Measurements from ENCODE around the gene PRSS12. TPM values are rescaled to one million over a fixed set of nuclear protein-coding genes. Genes with fewer than 3 reads are reported as not detected.

PRSS12 gene
- total and polyA plus RNA-seq, 2 donors from 2014 or later: 0.54 to 1.1 TPM

GRCh38 chr4:118337954-118338353 is 14.8 kb downstream of the PRSS12 start:
- Histone ChIP-seq H3K27ac (ENCODE audit: low read depth in 2 of 2, low read length in 2 of 2) (no peak overlapping the region), H3K27me3 (ENCODE audit: control insufficient read depth, insufficient read depth, low read length) (no peaks in the 10 kb centered on the region), H3K9ac (ENCODE audit: low read length in 3 of 3) (no peak overlapping the region), H3K9me3 (ENCODE audit: control insufficient read depth in 2 of 3, insufficient read depth in 1 of 3, low read length in 3 of 3) (no peaks in the 10 kb centered on the region), H3K4me1 (ENCODE audit: control insufficient read depth in 2 of 3, insufficient read depth in 2 of 3, low read depth in 1 of 3, low read length in 3 of 3) (no peaks in the 10 kb centered on the region), H3K36me3 (ENCODE audit: control insufficient read depth in 2 of 3, insufficient read depth in 3 of 3, low read length in 3 of 3) (no peaks in the 10 kb centered on the region), H3K4me3 (ENCODE audit: low read length in 3 of 3) (no peak overlapping the region)
- no peak for FAIRE-seq
- no peak for TF ChIP-seq CTCF (IDR thresholded peaks at IDR 0.05; ENCODE audit: borderline replicate concordance, extremely low read depth, insufficient read depth)
- intact Hi-C loops (cut with DNase I): no loop called here
- DNase-seq: no peak

GRCh38 chr4:118335774-118336173 is 17.0 kb downstream of the PRSS12 start:
- H3K9ac ChIP-seq (ENCODE audit: low read length in 3 of 3): no peak overlapping the region
- H3K27ac ChIP-seq (ENCODE audit: low read depth in 2 of 2, low read length in 2 of 2): no peak overlapping the region
- H3K36me3 ChIP-seq (ENCODE audit: control insufficient read depth in 2 of 3, insufficient read depth in 3 of 3, low read length in 3 of 3): no peaks in the 10 kb centered on the region
- intact Hi-C loops (cut with DNase I): no loop called here
- DNase-seq (no peak), FAIRE-seq (no peak)
- H3K27me3 ChIP-seq (ENCODE audit: control insufficient read depth, insufficient read depth, low read length): no peaks in the 10 kb centered on the region
- no peaks in the 10 kb centered on the region for H3K4me1 ChIP-seq (ENCODE audit: control insufficient read depth in 2 of 3, insufficient read depth in 2 of 3, low read depth in 1 of 3, low read length in 3 of 3)
- H3K4me3 ChIP-seq (ENCODE audit: low read length in 3 of 3): no peak overlapping the region
- H3K9me3 ChIP-seq (ENCODE audit: control insufficient read depth in 2 of 3, insufficient read depth in 1 of 3, low read length in 3 of 3): no peaks in the 10 kb centered on the region
- no peak for TF ChIP-seq CTCF (IDR thresholded peaks at IDR 0.05; ENCODE audit: borderline replicate concordance, extremely low read depth, insufficient read depth)

GRCh38 chr4:118335324-118335723 is 17.5 kb downstream of the PRSS12 start:
- H3K36me3 ChIP-seq (ENCODE audit: control insufficient read depth in 2 of 3, insufficient read depth in 3 of 3, low read length in 3 of 3): no peaks in the 10 kb centered on the region
- no peak for DNase-seq

More at GRCh38 chr4:118335324-118335723, 17.5 kb downstream of the PRSS12 start:
- intact Hi-C loops (cut with DNase I): no loop called here
- no peak overlapping the region for H3K9ac ChIP-seq (ENCODE audit: low read length in 3 of 3)
- H3K4me1 ChIP-seq (ENCODE audit: control insufficient read depth in 2 of 3, insufficient read depth in 2 of 3, low read depth in 1 of 3, low read length in 3 of 3): no peaks in the 10 kb centered on the region
- FAIRE-seq: no peak
- no peak overlapping the region for H3K27ac ChIP-seq (ENCODE audit: low read depth in 2 of 2, low read length in 2 of 2)
- no peaks in the 10 kb centered on the region for H3K27me3 ChIP-seq (ENCODE audit: control insufficient read depth, insufficient read depth, low read length)
- H3K4me3 ChIP-seq (ENCODE audit: low read length in 3 of 3): no peak overlapping the region
- TF ChIP-seq CTCF (IDR thresholded peaks at IDR 0.05; ENCODE audit: borderline replicate concordance, extremely low read depth, insufficient read depth): no peak
- no peaks in the 10 kb centered on the region for H3K9me3 ChIP-seq (ENCODE audit: control insufficient read depth in 2 of 3, insufficient read depth in 1 of 3, low read length in 3 of 3)

All from kidney (tissue), 14 donors.